Stimulated activated CD8-positive, alpha-beta memory T cell treated with anti-CD3 and anti-CD28 coated beads, Interleukin-12 subunit alpha, Interleukin-12 subunit beta, amount 100 ng/mL, for 1 hour (primary cell): Measurements from ENCODE around the gene BCL2.

ENCODE experiments used
- DNase-seq: peaks from one replicate; pipeline ENCODE4 v3.0.0-alpha.2; 2020; ENCODE audit warnings: low read depth

The BCL2 gene

GRCh38 chr18:63309422-63309821, 10.1 kb downstream of the BCL2 start:
- DNase-seq: no peak

GRCh38 chr18:63307551-63308200, 11.9 kb downstream of the BCL2 start:
- DNase-seq: no peak

- DNase-seq: no peak
Measured at GRCh38 chr18:63306819-63307550, 12.6 kb downstream of the BCL2 start.

- no peak for DNase-seq
Measured at GRCh38 chr18:63306249-63306648, 13.3 kb downstream of the BCL2 start.

GRCh38 chr18:63303547-63303946, 16.0 kb downstream of the BCL2 start:
- no peak for DNase-seq

- DNase-seq: no peak
Measured at GRCh38 chr18:63302636-63303405, 16.7 kb downstream of the BCL2 start.

GRCh38 chr18:63302220-63302619, 17.3 kb downstream of the BCL2 start:
- DNase-seq: no peak

- no peak for DNase-seq
Measured at GRCh38 chr18:63301434-63301833, 18.1 kb downstream of the BCL2 start.

- no peak for DNase-seq
Measured at GRCh38 chr18:63299837-63300745, 19.5 kb downstream of the BCL2 start.

- DNase-seq: no peak
Measured at GRCh38 chr18:63298400-63299365, 20.9 kb downstream of the BCL2 start.

- no peak for DNase-seq
Measured at GRCh38 chr18:63297687-63298399, 21.7 kb downstream of the BCL2 start.

GRCh38 chr18:63293935-63294334, 25.6 kb downstream of the BCL2 start:
- DNase-seq: no peak

GRCh38 chr18:63292831-63293683, 26.5 kb downstream of the BCL2 start:
- DNase-seq: no peak

- no peak for DNase-seq
Measured at GRCh38 chr18:63291278-63291677, 28.3 kb downstream of the BCL2 start.

- DNase-seq: no peak
Measured at GRCh38 chr18:63290821-63291200, 28.8 kb downstream of the BCL2 start.

- no peak for DNase-seq
Measured at GRCh38 chr18:63290166-63290820, 29.3 kb downstream of the BCL2 start.

- DNase-seq: no peak
Measured at GRCh38 chr18:63288311-63288710, 31.3 kb downstream of the BCL2 start.

- DNase-seq: no peak
Measured at GRCh38 chr18:63287691-63288220, 31.8 kb downstream of the BCL2 start.
